Upper lobe of left lung (tissue), 6 donors: ENCODE measurements around the gene ROCK2. TPM values are rescaled to one million over a fixed set of nuclear protein-coding genes. Genes with fewer than 3 reads are reported as not detected.
A peak's percentile ranks its signal among the peaks of the same experiment; 100 is the strongest.

ENCODE experiments used
- ATAC-seq, 2 donors: fragments of 200-7000 bp; cut with Tn5 transposase; one replicate each; pipeline ENCODE4 v1.9.1; 2022; ENCODE audit warnings: mild to moderate bottlenecking in 2 of 2, moderate library complexity in 2 of 2; ENCODE audit not compliant: low FRiP score in 2 of 2
- DNase-seq, 2 donors: peaks; one replicate each; pipeline ENCODE4 v3.0.0-alpha.2; 2019 to 2020
- H3K27ac ChIP-seq, 4 donors: fragments of 200-600 bp; sonication (generic); one replicate each; pipeline ENCODE4 v1.5.1; 2016 to 2019
- H3K27me3 ChIP-seq, 4 donors: fragments of 200-600 bp; sonication (generic); one replicate each; pipeline ENCODE4 v1.5.1; 2017 to 2019
- H3K36me3 ChIP-seq, 4 donors: fragments of 200-600 bp; sonication (generic); one replicate each; pipeline ENCODE4 v1.5.1; 2016 to 2019
- H3K4me1 ChIP-seq, 4 donors: fragments of 200-600 bp; sonication (generic); one replicate each; pipeline ENCODE4 v1.5.1; 2018 to 2019
- H3K4me3 ChIP-seq, 4 donors: fragments of 200-600 bp; sonication (generic); one replicate each; pipeline ENCODE4 v1.5.1; 2017 to 2019; ENCODE audit warnings: mild to moderate bottlenecking in 2 of 4, moderate library complexity in 1 of 4
- H3K9me3 ChIP-seq, 4 donors: fragments of 200-600 bp; sonication (generic); one replicate each; pipeline ENCODE4 v1.5.1; 2018 to 2019
- CTCF ChIP-seq, 6 experiments: fragments of 450-650 bp in 4 of 6; fragments of 200-600 bp in 2 of 6; sonication (generic) in 2 of 6; IDR thresholded peaks; one replicate each; pipeline ENCODE4 v1.5.1; 2016 to 2019; ENCODE audit warnings: antibody characterized with exemption in 6 of 6
- EP300 ChIP-seq, 4 donors: sonication (generic); formaldehyde crosslinking; IDR thresholded peaks; one replicate each; pipeline ENCODE4 v1.5.1; 2017; ENCODE audit warnings: antibody characterized with exemption in 4 of 4, control low read depth in 2 of 4
- POLR2A ChIP-seq, 4 donors: fragments of 450-650 bp; IDR thresholded peaks; one replicate each; pipeline ENCODE4 v1.5.1; 2016 to 2017; ENCODE audit warnings: antibody characterized with exemption in 4 of 4, mild to moderate bottlenecking in 2 of 4
- POLR2AphosphoS5 ChIP-seq, 2 donors: sonication (generic); formaldehyde crosslinking; IDR thresholded peaks; one replicate each; pipeline ENCODE4 v1.5.1; 2017; ENCODE audit warnings: antibody characterized with exemption in 2 of 2
- WGBS, 2 donors: methylation state at CpG; one replicate each; pipeline ENCODE4 v1.1.5; 2017 to 2018; 5-methylcytosine and 5-hydroxymethylcytosine counted together
- total RNA-seq, 6 donors: library from RNA; depleted of rRNA in 4 of 6; stranded (reverse); fragments of >200 nt in 4 of 6; gene quantifications; one replicate each; pipeline versions ENCODE4 v1.1.0 to v1.2.1, GENCODE V29; 2016 to 2021
- donor health status: DM: no; HTN: no; CAD: no; lungs with moderate emphysema.
- donor health status: DM: no; HTN: yes; CAD: no; lungs with severe emphysema.

Gene ROCK2
- total RNA-seq, 6 donors from 2014 or later = 37.6 to 99.7 (median 56.2) TPM

DNA sequence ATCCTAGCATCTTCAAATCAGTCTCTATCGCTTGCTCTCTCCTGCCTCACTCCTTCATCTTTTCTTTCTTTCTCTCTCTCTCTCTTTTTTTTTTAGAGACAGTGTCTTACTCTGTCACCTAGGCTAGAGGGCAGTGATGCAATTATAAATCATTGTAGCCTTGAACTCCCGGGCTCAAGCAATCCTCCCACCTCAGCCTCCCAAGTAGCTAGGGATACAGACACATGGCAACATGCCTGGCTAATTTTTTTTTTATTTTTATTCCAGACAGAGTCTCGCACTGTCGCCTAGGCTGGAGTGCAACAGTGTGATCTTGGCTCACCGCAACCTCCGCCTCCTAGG lies 199.7 kb downstream of the ROCK2 start:
- Histone ChIP-seq H3K9me3 (no peaks in the 10 kb centered on the region), H3K36me3 (no peaks in the 10 kb centered on the region), H3K27me3 (no peaks in the 10 kb centered on the region), H3K4me1 (no peaks in the 10 kb centered on the region), H3K4me3 (no peak overlapping the region), H3K27ac (no peak overlapping the region)
- WGBS, 2 donors = 90 to 91% methylated on average over 6 of the region's 6 CpGs
- DNase-seq (no peak), ATAC-seq (no peak)
- TF ChIP-seq POLR2AphosphoS5 (IDR thresholded peaks at IDR 0.05) = no peak
- TF ChIP-seq POLR2A (IDR thresholded peaks at IDR 0.05) = no peak
- TF ChIP-seq EP300 (IDR thresholded peaks at IDR 0.05) = no peak
- no peak for TF ChIP-seq CTCF (IDR thresholded peaks at IDR 0.05)

DNA sequence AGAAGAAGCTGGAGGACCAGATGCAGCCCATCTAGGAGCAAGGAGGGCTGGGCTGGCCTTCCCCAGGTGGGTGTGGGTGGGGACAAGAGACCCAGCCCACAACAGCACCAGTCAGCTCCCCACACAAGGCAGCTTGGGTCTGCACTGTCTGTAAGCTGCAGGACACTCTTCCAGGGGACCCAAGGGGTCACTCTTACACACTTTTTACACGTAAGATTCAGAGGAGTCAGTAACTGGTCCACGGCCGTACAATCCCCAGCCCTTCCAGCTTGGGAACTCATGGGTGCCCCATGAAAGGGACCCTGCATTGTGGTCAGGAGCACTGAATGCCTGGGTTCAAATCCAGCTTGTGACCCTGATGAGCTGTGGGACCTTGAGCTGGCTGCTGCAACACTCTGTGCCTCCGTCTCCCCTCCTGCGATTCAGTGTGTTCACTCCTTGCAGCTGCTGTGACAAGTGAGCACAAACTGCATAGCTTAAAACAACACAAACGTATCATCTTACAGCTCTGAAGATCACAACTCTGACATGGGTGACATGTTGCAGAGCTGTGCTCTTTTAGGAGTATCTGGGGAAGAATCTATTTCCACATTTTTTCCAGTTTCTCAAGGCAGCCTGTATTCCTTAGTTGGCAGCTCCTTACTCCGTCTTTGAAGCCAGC lies 200.2 kb downstream of the ROCK2 start:
- Histone ChIP-seq H3K27me3 (no peaks in the 10 kb centered on the region), H3K27ac (no peak overlapping the region), H3K9me3 (no peaks in the 10 kb centered on the region), H3K4me1 (no peaks in the 10 kb centered on the region), H3K4me3 (no peak overlapping the region), H3K36me3 (no peaks in the 10 kb centered on the region)
- DNase-seq (no peak), ATAC-seq (peak in 1 of 2 donors; percentile 42)
- no peak for TF ChIP-seq EP300 (IDR thresholded peaks at IDR 0.05)
- TF ChIP-seq POLR2A (IDR thresholded peaks at IDR 0.05) = no peak
- no peak for TF ChIP-seq CTCF (IDR thresholded peaks at IDR 0.05)
- TF ChIP-seq POLR2AphosphoS5 (IDR thresholded peaks at IDR 0.05) = no peak
- 86 to 88% methylated on average over 3 to 7 of the region's 7 CpGs for WGBS, 2 donors

DNA sequence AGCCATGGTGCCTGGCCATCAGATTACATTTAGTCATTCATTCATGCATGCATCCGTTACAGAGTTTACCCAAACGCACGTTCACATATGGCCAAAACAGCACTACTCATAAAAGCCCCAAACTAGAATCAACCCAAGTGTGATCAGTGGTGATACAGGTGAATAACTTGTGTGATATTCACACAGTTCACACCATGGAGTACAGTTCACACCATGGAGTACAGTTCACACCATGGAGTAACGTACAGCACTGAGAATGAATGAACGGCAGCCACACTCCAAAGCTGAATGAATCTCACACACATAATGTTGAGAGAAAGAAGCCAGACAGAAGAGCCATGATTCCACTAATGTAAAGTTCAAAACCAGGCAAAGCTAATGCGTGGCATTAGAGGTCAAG lies 201.4 kb downstream of the ROCK2 start:
- no peak overlapping the region for H3K4me3 ChIP-seq
- no peak for TF ChIP-seq POLR2AphosphoS5 (IDR thresholded peaks at IDR 0.05)
- TF ChIP-seq EP300 (IDR thresholded peaks at IDR 0.05) = no peak
- TF ChIP-seq CTCF (IDR thresholded peaks at IDR 0.05) = no peak
- no peak for TF ChIP-seq POLR2A (IDR thresholded peaks at IDR 0.05)
- DNase-seq = no peak
- no peaks in the 10 kb centered on the region for H3K9me3 ChIP-seq
- no peak for ATAC-seq
- H3K36me3 ChIP-seq = no peaks in the 10 kb centered on the region
- WGBS, 2 donors = 90 to 91% methylated on average over 6 of the region's 6 CpGs
- H3K4me1 ChIP-seq = no peaks in the 10 kb centered on the region
- no peaks in the 10 kb centered on the region for H3K27me3 ChIP-seq
- no peak overlapping the region for H3K27ac ChIP-seq

GRCh38 chr2:11142330-11142729 lies 202.1 kb downstream of the ROCK2 start:
- 67 to 74% methylated on average over 3 of the region's 3 CpGs for whole genome bisulfite sequencing, 2 donors
- H3K4me1 ChIP-seq = no peaks in the 10 kb centered on the region
- H3K9me3 ChIP-seq = no peaks in the 10 kb centered on the region
- no peaks in the 10 kb centered on the region for H3K27me3 ChIP-seq
- H3K4me3 ChIP-seq = no peak overlapping the region
- no peak for DNase-seq
- ATAC-seq = no peak
- H3K27ac ChIP-seq = no peak overlapping the region
- TF ChIP-seq CTCF (IDR thresholded peaks at IDR 0.05) (no peak), EP300 (IDR thresholded peaks at IDR 0.05) (no peak), POLR2A (IDR thresholded peaks at IDR 0.05) (no peak), POLR2AphosphoS5 (IDR thresholded peaks at IDR 0.05) (no peak)
- H3K36me3 ChIP-seq = no peaks in the 10 kb centered on the region

DNA sequence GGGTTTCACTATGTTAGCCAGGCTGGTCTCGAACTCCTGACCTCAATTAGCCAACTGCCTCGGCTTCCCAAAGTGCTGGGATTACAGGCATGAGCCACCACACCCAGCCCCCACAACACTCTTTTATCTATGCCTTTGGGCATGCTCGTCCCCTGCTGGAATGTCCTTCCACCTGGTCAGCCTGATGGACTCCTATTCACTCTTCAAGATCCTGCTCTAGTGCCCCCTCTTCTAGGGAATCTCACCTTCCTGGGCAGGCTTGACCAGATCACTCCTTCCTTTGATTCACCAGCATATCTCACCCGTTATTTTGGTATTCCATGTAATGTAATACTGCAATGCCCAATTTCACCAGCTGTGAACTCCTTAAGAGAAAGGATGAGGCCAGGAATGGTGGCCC lies 203.1 kb downstream of the ROCK2 start:
- Histone ChIP-seq H3K36me3 (no peaks in the 10 kb centered on the region), H3K27ac (no peak overlapping the region), H3K27me3 (no peaks in the 10 kb centered on the region), H3K9me3 (no peaks in the 10 kb centered on the region), H3K4me1 (no peaks in the 10 kb centered on the region), H3K4me3 (no peak overlapping the region)
- no peak for ATAC-seq
- WGBS, 2 donors = 79 to 83% methylated on average over 4 of the region's 4 CpGs
- DNase-seq = no peak
- TF ChIP-seq CTCF (IDR thresholded peaks at IDR 0.05) (no peak), POLR2A (IDR thresholded peaks at IDR 0.05) (no peak), EP300 (IDR thresholded peaks at IDR 0.05) (no peak), POLR2AphosphoS5 (IDR thresholded peaks at IDR 0.05) (no peak)
